Measurements from ENCODE around the gene FAM20B.
A peak's percentile ranks its signal among the peaks of the same experiment; 100 is the strongest.

FAM20B gene

GRCh38 chr1:179082333-179082998 is 56.8 kb downstream of the FAM20B start:
- intact Hi-C loops (cut with DNase I) = loop anchor here (5.0 kb wide), 3 partner anchors 55 to 285 kb away; partner anchors contain the start of genes AXDND1, FAM20B and SOAT1
- DNase-seq = peak in 33 of 42 donors; percentile 15 to 61 (median 42)

- peak in 2 of 42 donors; percentile 29 to 49 for DNase-seq
- intact Hi-C loops (cut with DNase I) = loop anchor here (5.0 kb wide), 3 partner anchors 56 to 284 kb away; partner anchors contain the start of genes AXDND1, FAM20B and SOAT1
Measured at GRCh38 chr1:179082999-179083335, 57.3 kb downstream of the FAM20B start.

GRCh38 chr1:179083533-179083932 is 57.8 kb downstream of the FAM20B start:
- intact Hi-C loops (cut with DNase I) = loop anchor here (5.0 kb wide), 3 partner anchors 56 to 284 kb away; partner anchors contain the start of genes AXDND1, FAM20B and SOAT1

GRCh38 chr1:179087665-179088064 is 62.0 kb downstream of the FAM20B start:
- DNase-seq = peak in 2 of 42 donors; percentile 8 to 29
- intact Hi-C loops (cut with DNase I) = no loop called here

More at GRCh38 chr1:179083533-179083932, 57.8 kb downstream of the FAM20B start:
- DNase-seq = no peak

- DNase-seq = no peak
- intact Hi-C loops (cut with DNase I) = no loop called here
Measured at GRCh38 chr1:179089827-179090482, 64.3 kb downstream of the FAM20B start.

- DNase-seq = no peak
Measured at GRCh38 chr1:179090522-179090921, 64.8 kb downstream of the FAM20B start.

GRCh38 chr1:179090923-179091322 is 65.2 kb downstream of the FAM20B start:
- intact Hi-C loops (cut with DNase I) = no loop called here
- DNase-seq = no peak

More at GRCh38 chr1:179090522-179090921, 64.8 kb downstream of the FAM20B start:
- intact Hi-C loops (cut with DNase I) = no loop called here

GRCh38 chr1:179091691-179092165 is 66.0 kb downstream of the FAM20B start:
- DNase-seq = peak in 1 of 42 donors; percentile 63
- intact Hi-C loops (cut with DNase I) = no loop called here

GRCh38 chr1:179092896-179093461 is 67.3 kb downstream of the FAM20B start:
- intact Hi-C loops (cut with DNase I) = no loop called here
- DNase-seq = no peak

- intact Hi-C loops (cut with DNase I) = no loop called here
Measured at GRCh38 chr1:179094818-179095217, 69.1 kb downstream of the FAM20B start.

GRCh38 chr1:179095377-179095776 is 69.7 kb downstream of the FAM20B start:
- intact Hi-C loops (cut with DNase I) = no loop called here
- DNase-seq = no peak

More at GRCh38 chr1:179094818-179095217, 69.1 kb downstream of the FAM20B start:
- no peak for DNase-seq

GRCh38 chr1:179095924-179096323 is 70.2 kb downstream of the FAM20B start:
- intact Hi-C loops (cut with DNase I) = no loop called here
- DNase-seq = no peak

- no peak for DNase-seq
- intact Hi-C loops (cut with DNase I) = no loop called here
Measured at GRCh38 chr1:179099891-179100290, 74.2 kb downstream of the FAM20B start.

- DNase-seq = no peak
Measured at GRCh38 chr1:179101566-179101965, 75.9 kb downstream of the FAM20B start.

GRCh38 chr1:179103999-179104398 is 78.3 kb downstream of the FAM20B start:
- no peak for DNase-seq
- intact Hi-C loops (cut with DNase I) = no loop called here

More at GRCh38 chr1:179101566-179101965, 75.9 kb downstream of the FAM20B start:
- intact Hi-C loops (cut with DNase I) = no loop called here

- intact Hi-C loops (cut with DNase I) = no loop called here
Measured at GRCh38 chr1:179104611-179105250, 79.0 kb downstream of the FAM20B start.

GRCh38 chr1:179105393-179105792 is 79.7 kb downstream of the FAM20B start:
- intact Hi-C loops (cut with DNase I) = no loop called here
- no peak for DNase-seq

More at GRCh38 chr1:179104611-179105250, 79.0 kb downstream of the FAM20B start:
- DNase-seq = no peak

- no peak for DNase-seq
- intact Hi-C loops (cut with DNase I) = no loop called here
Measured at GRCh38 chr1:179107706-179108629, 82.3 kb downstream of the FAM20B start.

Data from head of caudate nucleus (tissue), 42 donors.